Motor neuron (in vitro differentiated cells): ENCODE data around the gene MRPS27. TPM values are rescaled to one million over a fixed set of nuclear protein-coding genes. Genes with fewer than 3 reads are reported as not detected.
"Not testable (repeated sequence)": the region's sequence is repeated elsewhere in the genome, so short reads cannot be mapped to it uniquely, and the experiment has no call there.

Source experiments
- ATAC-seq, 8 experiments: fragments of 200-7000 bp; cut with Tn5 transposase; replicated peaks in 6 of 8; 2 replicates each; pipeline ENCODE4 v1.8.0; 2021; ENCODE audit warnings: mild to moderate bottlenecking in 8 of 8, moderate library complexity in 8 of 8
- H3K27ac ChIP-seq, 2 donors: fragments of 250-450 bp; sonication (Bioruptor Pico); 2 replicates each; pipeline ENCODE4 v1.9.0; 2021; ENCODE audit warnings: antibody characterized with exemption in 2 of 2, mild to moderate bottlenecking in 2 of 2, moderate library complexity in 1 of 2
- H3K4me1 ChIP-seq, 2 donors: fragments of 250-450 bp; sonication (Bioruptor Pico); replicated peaks in 1 of 2; 2 replicates each; pipeline ENCODE4 v1.6.1; 2021; ENCODE audit warnings: antibody characterized with exemption in 2 of 2, mild to moderate bottlenecking in 2 of 2, moderate library complexity in 1 of 2
- H3K4me3 ChIP-seq, 5 donors: fragments of 250-450 bp; sonication (Bioruptor Pico); 2 replicates each; pipeline ENCODE4 v1.9.0; 2021; ENCODE audit warnings: antibody characterized with exemption in 5 of 5, mild to moderate bottlenecking in 5 of 5, moderate library complexity in 4 of 5
- WGBS, 10 experiments: fragments of 450-650 bp; shearing (Covaris generic); methylation state at CpG; one replicate each; pipeline ENCODE4 v1.0.0; 2022; 5-methylcytosine and 5-hydroxymethylcytosine counted together
- in situ Hi-C, 9 experiments: fragments of 400-800 bp; cut with MboI; loops; one replicate each; pipeline ENCODE4 v1.15.0; 2021; ENCODE audit warnings: low sequenced_read_pairs in 9 of 9, low pct_unique_long_range_greater_than_20kb in 2 of 9; ENCODE audit not compliant: unreplicated experiment in 9 of 9
- total RNA-seq, 8 experiments: library from RNA; unstranded; fragments of 300-600 nt; gene quantifications; 2 replicates each; pipeline versions ENCODE4 v1.2.3 to v1.2.4, GENCODE V29; 2022

MRPS27 gene
- total RNA-seq, 8 experiments from 2014 or later, result 37.5 to 93.7 (median 48.1) TPM

DNA sequence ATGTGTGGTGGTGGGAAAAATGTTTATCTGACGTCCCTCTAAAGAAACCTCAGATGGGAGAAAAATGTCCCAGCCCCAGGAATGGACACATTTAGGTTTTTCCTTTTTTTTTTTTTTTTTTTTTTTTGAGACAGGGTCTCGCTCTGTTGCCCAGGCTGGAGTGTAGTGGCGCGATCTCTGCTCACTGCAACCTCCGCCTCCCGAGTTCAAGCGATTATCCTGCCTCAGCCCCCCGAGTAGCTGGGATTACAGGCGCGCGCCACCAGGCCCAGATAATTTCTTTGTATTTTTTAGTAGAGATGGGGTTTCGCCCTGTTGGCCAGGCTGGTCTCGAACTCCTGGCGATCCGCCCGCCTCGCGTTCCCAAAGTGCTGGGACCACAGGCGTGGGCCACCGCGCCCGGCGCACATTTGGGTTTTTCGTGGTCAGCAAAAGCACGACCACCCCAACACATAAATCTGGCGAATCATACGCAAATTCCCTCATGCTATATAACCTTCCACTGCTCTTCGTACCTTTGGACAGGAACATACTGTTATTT lies 535 bp downstream of the MRPS27 start:
- in situ Hi-C loops, result loop anchor here in 8 of 9 experiments (25.0 kb wide), 2 partner anchors 182 to 532 kb away; no protein-coding TSS in a partner anchor

DNA sequence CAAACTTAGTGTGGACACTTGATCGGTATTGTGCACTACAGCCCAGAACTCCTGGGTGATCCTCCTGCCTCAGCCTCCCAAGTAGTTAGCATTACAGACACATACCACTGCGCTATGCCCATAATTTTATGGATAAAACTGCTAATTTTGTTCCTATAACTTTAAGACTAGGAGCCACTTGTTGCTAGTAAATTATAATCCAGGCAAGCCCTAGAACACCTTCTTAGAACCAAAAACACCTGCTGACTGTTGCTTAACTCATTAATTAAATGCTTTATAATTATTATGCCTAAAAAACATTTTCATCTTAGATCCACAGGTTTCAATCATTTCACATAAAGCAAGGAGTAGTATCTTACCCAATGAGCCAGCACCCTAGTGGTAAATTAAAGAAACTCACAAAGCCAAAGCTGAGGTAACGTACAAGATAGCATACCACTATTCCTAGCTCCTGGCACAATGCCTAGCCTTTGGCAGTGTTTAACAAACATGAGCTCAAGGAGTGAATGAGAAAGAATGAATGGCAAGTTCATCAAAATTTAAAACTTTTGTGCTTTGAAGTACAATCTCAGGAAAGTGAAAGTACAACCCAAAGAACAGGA lies 5.4 kb downstream of the MRPS27 start:
- WGBS, 10 experiments, result 69 to 100% (median 90%) methylated on average over 1 to 3 of the region's 3 CpGs; no CpG with 5 or more reads in 1 of the 10 experiments
- in situ Hi-C loops, result loop anchor here in 8 of 9 experiments (25.0 kb wide), 2 partner anchors 177 to 527 kb away; no protein-coding TSS in a partner anchor
- Histone ChIP-seq H3K27ac (no peak overlapping the region), H3K4me3 (no peak overlapping the region), H3K4me1 (no peaks in the 10 kb centered on the region)
- ATAC-seq, result peak in 3 of 8 experiments; percentile 38 to 70 (median 66)

More for the DNA sequence above, 535 bp downstream of the MRPS27 start:
- ATAC-seq, result peak in 3 of 8 experiments; percentile 13 to 36 (median 17)
- H3K4me3 ChIP-seq, result peak overlapping the region; percentile 51 to 97 (median 72)
- peak overlapping the region; percentile 49 to 76 for H3K27ac ChIP-seq
- H3K4me1 ChIP-seq, result not testable (repeated sequence)
- 0 to 75% (median 4%) methylated on average over 1 to 16 of the region's 28 CpGs; no CpG with 5 or more reads in 1 of the 10 experiments for WGBS, 10 experiments

GRCh38 chr5:72313141-72313540 lies 6.9 kb downstream of the MRPS27 start:
- in situ Hi-C loops, result loop anchor here in 8 of 9 experiments (25.0 kb wide), 2 partner anchors 176 to 526 kb away; no protein-coding TSS in a partner anchor
- ATAC-seq, result no peak
- Histone ChIP-seq H3K4me1 (peaks cover 3% of the 10 kb centered on the region in 2 donors), H3K4me3 (no peak overlapping the region), H3K27ac (no peak overlapping the region)
- 0 to 100% (median 100%) methylated on average over 1 of the region's 1 CpG; no CpG with 5 or more reads in 5 of the 10 experiments for WGBS, 10 experiments

DNA sequence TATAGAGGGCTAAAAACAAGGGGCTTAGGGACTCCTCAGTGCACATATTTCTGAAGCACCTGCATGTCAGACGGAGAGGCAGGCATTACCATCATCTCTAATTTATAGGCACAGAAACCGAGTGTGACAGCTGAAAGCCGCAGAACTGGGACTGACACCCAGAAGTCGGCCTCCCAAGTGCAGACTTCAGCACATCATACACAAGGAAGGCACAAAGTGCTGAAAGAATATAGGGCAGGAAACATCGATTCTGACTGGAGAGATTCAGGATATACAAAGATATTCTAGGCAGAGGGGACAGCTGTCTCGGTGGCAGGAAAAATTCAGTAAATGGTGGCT lies 11.2 kb downstream of the MRPS27 start:
- WGBS, 10 experiments, result 40 to 100% (median 63%) methylated on average over 1 to 5 of the region's 6 CpGs; no CpG with 5 or more reads in 3 of the 10 experiments
- no peak overlapping the region for H3K4me3 ChIP-seq
- in situ Hi-C loops, result loop anchor here in 8 of 9 experiments (10.0 to 25.0 kb wide), 4 partner anchors 172 to 534 kb away; no protein-coding TSS in a partner anchor
- no peak for ATAC-seq
- H3K27ac ChIP-seq, result peak overlapping the region in 1 of 2 donors; percentile 2
- H3K4me1 ChIP-seq, result peaks cover 9 to 15% of the 10 kb centered on the region in 2 donors

GRCh38 chr5:72307968-72308852 lies 11.8 kb downstream of the MRPS27 start:
- Histone ChIP-seq H3K4me3 (peak overlapping the region; percentile 43 to 69 (median 59)), H3K27ac (peak overlapping the region; percentile 78 to 88), H3K4me1 (peaks cover 9 to 15% of the 10 kb centered on the region in 2 donors)
- in situ Hi-C loops, result loop anchor here in 8 of 9 experiments (10.0 to 25.0 kb wide), 4 partner anchors 171 to 533 kb away; no protein-coding TSS in a partner anchor
- ATAC-seq, result peak; percentile 95 to 98 (median 97)
- WGBS, 10 experiments, result 1 to 50% (median 9%) methylated on average over 1 to 30 of the region's 76 CpGs; no CpG with 5 or more reads in 1 of the 10 experiments

- H3K27ac ChIP-seq, result peak overlapping the region; percentile 78 to 88
- H3K4me1 ChIP-seq, result peaks cover 9 to 16% of the 10 kb centered on the region in 2 donors
- no peak for ATAC-seq
- 8 to 29% (median 18%) methylated on average over 2 to 8 of the region's 8 CpGs; no CpG with 5 or more reads in 1 of the 10 experiments for WGBS, 10 experiments
- peak overlapping the region; percentile 43 to 69 (median 59) for H3K4me3 ChIP-seq
- in situ Hi-C loops, result loop anchor here in 8 of 9 experiments (10.0 to 25.0 kb wide), 4 partner anchors 170 to 533 kb away; no protein-coding TSS in a partner anchor
Observed at GRCh38 chr5:72307573-72307967, 12.5 kb downstream of the MRPS27 start.

- no peak overlapping the region for H3K27ac ChIP-seq
- ATAC-seq, result no peak
- in situ Hi-C loops, result loop anchor here in 8 of 9 experiments (10.0 to 25.0 kb wide), 4 partner anchors 168 to 531 kb away; no protein-coding TSS in a partner anchor
- H3K4me3 ChIP-seq, result no peak overlapping the region
- 63 to 100% (median 92%) methylated on average over 1 to 2 of the region's 2 CpGs for WGBS, 10 experiments
- H3K4me1 ChIP-seq, result peaks cover 23 to 31% of the 10 kb centered on the region in 2 donors
Observed at GRCh38 chr5:72305194-72306142, 14.6 kb downstream of the MRPS27 start.

DNA sequence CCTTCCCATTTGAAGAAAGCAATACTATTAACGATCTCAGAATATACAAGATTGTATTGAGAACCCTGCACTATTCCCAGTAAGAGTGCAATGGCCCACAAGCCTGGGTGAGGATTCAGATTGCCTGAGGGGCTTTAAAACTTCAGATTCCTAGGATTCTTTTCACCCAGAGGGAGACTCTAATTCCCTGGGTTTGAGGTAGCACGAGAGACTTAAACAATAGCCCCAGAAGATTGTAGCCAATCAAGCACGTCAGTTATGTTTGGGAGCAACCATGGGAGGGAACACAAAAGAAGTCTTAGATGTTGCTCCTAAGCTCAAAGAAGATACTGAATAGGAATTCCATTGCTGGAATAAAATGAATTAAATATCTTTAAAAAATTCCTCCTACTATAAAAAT lies 17.9 kb downstream of the MRPS27 start:
- peak in 6 of 8 experiments; percentile 20 to 42 (median 34) for ATAC-seq
- 55 to 89% (median 67%) methylated on average over 1 to 3 of the region's 3 CpGs; no CpG with 5 or more reads in 1 of the 10 experiments for WGBS, 10 experiments
- Histone ChIP-seq H3K4me3 (no peak overlapping the region), H3K4me1 (peaks cover 17 to 24% of the 10 kb centered on the region in 2 donors), H3K27ac (peak overlapping the region in 1 of 2 donors; percentile 60)
- in situ Hi-C loops, result loop anchor here in 8 of 9 experiments (10.0 to 25.0 kb wide), 4 partner anchors 165 to 527 kb away; no protein-coding TSS in a partner anchor

DNA sequence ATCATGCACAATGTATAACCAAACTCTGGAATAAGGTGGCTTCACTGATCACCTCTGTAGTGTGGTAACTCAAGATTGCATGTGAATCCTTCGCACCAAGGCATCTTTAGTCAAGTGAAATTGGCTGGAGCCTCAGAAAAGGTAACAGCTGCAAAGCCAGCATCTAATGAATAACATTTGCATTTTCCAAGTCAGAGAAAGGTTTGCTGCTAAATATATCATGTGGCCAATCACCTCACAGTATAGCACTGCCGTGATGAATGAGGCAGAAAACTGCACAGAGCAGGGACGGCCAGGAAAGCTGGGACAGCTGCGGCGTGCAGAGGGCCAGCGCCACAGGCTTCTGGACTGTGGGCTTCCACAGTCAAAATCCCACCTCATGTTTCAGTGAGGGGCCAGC lies 18.5 kb downstream of the MRPS27 start:
- in situ Hi-C loops, result loop anchor here in 8 of 9 experiments (10.0 to 25.0 kb wide), 4 partner anchors 164 to 527 kb away; no protein-coding TSS in a partner anchor
- Histone ChIP-seq H3K4me1 (peaks cover 15 to 21% of the 10 kb centered on the region in 2 donors), H3K27ac (peak overlapping the region; percentile 47 to 81), H3K4me3 (peak overlapping the region in 1 of 5 donors; percentile 4)
- 40 to 100% (median 81%) methylated on average over 1 to 6 of the region's 6 CpGs; no CpG with 5 or more reads in 4 of the 10 experiments for WGBS, 10 experiments
- ATAC-seq, result peak in 6 of 8 experiments; percentile 52 to 100 (median 100)

DNA sequence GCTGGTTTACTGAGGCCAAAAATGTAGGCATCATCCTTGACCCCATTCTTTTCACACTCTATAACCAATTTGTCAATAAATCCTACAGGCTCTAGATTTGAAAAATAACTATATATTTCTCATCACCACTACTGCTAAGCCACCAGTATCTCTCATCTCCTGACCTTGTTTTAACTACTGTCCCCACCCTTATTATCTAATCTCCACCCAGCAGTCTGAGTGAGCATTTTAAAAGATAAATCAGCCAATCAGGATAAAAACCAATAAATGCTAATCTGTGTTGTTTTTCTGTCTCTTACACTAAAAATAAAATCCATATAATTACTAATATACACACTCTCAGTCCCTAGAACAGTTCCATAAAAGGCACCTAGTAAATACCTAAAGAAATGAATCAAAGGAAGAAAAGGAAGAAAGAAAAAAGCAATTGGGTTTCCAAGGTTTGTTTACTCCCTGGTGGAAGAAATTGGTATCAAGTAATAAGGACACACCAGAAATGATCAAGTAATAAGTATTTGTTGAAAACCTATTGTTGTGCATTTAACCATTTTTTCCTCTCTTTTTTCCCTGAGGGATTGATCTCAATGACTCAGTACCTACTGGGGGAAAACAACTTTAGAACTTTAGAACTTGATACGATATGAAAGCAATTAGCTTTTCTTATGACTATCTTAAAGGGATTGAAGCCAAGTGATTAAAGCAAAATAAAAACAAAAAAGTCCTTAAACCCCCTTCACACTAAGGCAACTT lies 19.3 kb downstream of the MRPS27 start:
- no peak for ATAC-seq
- H3K4me1 ChIP-seq, result peaks cover 15 to 20% of the 10 kb centered on the region in 2 donors
- H3K4me3 ChIP-seq, result no peak overlapping the region
- no peak overlapping the region for H3K27ac ChIP-seq
- 7 to 100% (median 79%) methylated on average over 1 of the region's 1 CpG for WGBS, 10 experiments
- in situ Hi-C loops, result loop anchor here in 8 of 9 experiments (10.0 to 25.0 kb wide), 4 partner anchors 163 to 526 kb away; no protein-coding TSS in a partner anchor

DNA sequence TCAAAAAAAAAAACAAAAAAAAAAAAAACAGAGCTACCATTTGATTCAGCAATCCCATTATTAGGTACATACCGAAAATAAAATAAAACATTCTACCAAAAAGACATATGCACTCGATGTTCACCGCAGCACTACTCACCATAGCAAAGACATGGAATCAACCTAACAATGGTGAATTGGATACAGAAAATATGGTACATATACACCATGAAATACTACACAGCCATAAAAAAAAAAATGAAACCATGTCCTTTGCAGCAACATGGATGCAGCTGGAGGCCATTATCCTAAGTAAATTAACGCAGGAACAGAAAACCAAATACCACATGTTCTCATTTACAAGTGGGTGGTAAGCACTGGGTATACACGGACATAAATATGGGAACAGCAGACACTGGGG lies 21.3 kb downstream of the MRPS27 start:
- Histone ChIP-seq H3K4me1 (peaks cover 15 to 16% of the 10 kb centered on the region in 2 donors), H3K4me3 (no peak overlapping the region), H3K27ac (no peak overlapping the region)
- 24 to 100% (median 93%) methylated on average over 2 to 5 of the region's 5 CpGs; no CpG with 5 or more reads in 2 of the 10 experiments for WGBS, 10 experiments
- ATAC-seq, result no peak
- in situ Hi-C loops, result no loop called here
